Ecto neural progenitor cell (in vitro differentiated cells): ENCODE data around the gene AP1AR.
"Not testable (repeated sequence)": the region's sequence is repeated elsewhere in the genome, so short reads cannot be mapped to it uniquely, and the experiment has no call there.

Experiments used
- DNase-seq: peaks from one replicate; pipeline ENCODE4 v3.0.0-alpha.2; 2018; ENCODE audit warnings: low spot score

AP1AR gene, protein sequence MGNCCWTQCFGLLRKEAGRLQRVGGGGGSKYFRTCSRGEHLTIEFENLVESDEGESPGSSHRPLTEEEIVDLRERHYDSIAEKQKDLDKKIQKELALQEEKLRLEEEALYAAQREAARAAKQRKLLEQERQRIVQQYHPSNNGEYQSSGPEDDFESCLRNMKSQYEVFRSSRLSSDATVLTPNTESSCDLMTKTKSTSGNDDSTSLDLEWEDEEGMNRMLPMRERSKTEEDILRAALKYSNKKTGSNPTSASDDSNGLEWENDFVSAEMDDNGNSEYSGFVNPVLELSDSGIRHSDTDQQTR

GRCh38 chr4:112231779-112232713 lies at the start of gene AP1AR:
Gene AP1AR, plus strand, starts transcription at chr4:112231787. Its CDS starts 305 bp downstream, at chr4:112232092.
- DNase-seq, result peak; percentile 95

DNA sequence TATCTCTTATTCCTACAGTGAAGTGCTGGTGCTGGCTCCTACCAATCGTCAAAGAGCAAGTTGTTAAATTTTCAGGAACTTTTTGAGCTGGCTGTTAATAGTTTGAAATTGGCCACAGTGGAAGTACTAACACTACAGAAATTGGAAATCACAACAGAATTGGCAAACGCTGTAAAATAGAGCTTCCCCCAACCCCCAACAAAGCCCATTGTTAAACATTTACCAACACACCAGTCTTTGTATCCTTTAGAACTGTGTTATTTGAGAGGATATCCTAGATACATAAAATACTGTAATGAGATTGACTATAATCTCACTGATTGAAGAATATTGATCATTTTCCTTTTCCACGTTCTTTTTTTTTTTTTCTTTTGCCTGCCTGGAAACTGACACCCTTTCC lies 49.0 kb upstream of the AP1AR start:
- no peak for DNase-seq

GRCh38 chr4:112183252-112183651 lies 48.3 kb upstream of the AP1AR start:
- no peak for DNase-seq

- DNase-seq, result no peak
These were observed 47.1 kb upstream of the AP1AR start for GRCh38 chr4:112184438-112184837.

DNA sequence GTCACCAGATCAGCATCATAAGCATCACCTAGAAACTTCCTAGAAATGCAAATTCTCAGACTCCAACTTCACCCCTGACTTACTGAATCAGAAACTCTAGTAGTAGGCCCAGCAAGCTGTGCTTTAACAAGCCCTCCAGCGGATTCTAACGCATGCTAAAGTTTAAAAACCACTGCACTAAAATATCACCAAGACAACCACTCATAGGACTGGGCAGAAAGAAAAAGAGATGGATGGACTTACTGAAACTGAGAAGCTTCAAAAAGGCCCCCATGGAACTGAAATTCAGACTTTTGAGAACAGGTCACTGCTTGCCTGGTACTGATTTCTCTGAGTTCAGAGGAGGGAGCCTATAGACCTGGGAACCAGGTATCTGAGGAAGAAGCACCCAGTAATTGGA lies 46.3 kb upstream of the AP1AR start:
- DNase-seq, result no peak

DNA sequence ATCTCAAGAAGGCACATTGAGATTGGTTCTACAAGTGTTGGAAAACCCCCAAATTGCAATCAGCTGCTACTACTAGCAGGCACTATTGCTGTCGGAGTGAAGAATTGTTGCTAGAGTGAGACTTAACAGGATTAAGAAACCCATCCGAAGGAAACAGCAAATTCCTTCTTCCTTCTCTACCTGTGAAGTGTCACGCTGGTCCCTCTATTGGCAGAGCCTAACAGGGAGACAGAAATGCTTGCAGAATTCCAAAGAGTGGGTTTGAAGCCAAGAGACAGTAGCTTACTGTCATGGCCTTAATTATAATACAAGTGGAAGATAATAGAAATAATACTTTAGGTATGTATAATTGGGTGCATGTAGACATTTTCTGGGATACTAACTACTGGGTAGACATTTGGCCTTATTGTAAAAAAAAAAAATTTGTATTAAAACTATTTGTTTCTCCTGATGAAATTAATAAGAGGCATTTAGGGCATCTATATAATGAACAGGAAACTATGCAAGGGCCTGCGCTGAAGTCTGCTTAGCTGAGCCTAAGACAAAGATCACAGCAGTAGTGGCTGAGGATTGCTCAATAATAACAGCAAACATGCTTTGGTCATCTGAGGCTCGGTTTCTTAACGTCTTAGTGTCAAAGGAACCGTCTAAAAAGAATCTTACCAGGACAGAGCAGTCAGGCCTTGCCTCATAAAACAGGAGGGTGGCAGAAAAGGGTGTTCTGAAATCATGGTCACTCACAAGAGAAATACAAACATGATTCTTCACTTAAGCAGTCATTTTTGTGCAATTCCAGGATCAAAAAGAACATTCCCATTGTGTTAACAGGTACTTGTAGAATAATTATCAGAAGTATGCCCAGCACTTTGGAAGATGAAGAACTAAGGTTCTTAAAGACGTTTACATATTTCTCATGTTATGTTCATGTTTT lies 45.6 kb upstream of the AP1AR start:
- DNase-seq, result no peak

DNA sequence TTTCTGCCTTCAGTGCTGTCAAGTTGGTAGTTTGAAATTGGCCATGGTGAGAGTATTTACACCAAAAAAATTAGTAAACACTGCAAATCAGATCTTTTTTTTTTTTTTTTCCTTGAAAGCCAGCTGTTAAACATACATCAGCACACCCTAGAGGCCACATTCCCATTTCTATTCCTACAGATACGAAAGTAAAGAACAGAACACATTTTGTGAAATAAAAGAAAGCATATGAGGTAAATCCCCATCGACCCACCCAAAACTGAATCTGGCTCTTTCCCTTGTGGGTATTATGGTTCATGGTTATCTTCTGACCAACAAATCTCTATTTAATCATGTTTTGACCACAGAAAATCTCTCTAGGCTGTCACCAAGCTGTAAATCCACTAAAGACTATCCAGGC lies 41.8 kb upstream of the AP1AR start:
- DNase-seq, result no peak

- no peak for DNase-seq
These were observed 40.9 kb upstream of the AP1AR start for GRCh38 chr4:112190684-112191083.

DNA sequence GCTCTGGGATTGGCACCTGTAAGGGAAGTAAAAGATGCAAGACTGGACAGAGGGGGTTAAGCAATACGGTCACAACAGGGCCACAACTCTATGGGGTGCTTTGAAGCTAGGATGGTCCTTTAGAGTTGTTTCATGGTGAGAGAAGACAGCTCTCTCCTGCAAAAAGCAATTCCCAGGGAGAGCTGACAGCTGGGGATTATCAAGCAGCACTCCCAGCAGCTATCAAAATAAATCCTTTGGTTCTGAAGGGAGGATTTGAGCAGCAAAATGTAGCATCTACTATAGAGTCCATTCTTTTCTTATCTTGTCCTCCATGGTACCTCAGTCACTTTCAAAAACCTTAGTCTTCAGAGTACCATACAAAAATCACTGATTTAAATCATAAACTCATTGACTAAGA lies 35.1 kb upstream of the AP1AR start:
- DNase-seq, result no peak

GRCh38 chr4:112199041-112199440 lies 32.5 kb upstream of the AP1AR start:
- DNase-seq, result no peak

DNA sequence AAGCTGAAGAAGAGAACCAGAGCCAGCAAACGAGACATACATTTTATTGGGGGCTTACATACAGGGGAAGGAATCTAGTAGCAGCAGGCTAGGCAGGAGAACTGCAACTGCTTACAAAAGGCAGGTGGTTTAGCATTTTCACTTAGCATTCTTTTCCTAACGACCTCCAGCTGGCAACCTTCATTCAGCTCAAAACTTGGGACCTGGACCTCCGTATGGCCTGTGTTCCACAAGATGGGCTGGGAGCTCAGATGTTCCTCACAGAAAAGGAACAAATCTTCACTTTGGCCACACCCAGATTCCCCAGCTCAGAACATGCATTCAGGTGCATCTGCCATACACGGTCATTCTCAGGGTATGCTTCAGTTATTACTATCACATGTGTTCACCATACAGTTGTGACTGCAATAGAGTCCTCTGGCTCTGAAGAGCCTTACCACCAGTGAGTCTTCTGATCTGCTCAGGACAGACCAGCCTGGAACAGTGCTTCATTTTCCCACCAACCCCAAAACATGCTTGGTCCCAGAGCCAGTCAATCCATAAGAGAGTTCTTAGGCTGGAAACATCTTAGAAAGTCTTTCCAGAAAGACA lies 29.6 kb upstream of the AP1AR start:
- no peak for DNase-seq

- DNase-seq, result no peak
These were observed 28.0 kb upstream of the AP1AR start for GRCh38 chr4:112203593-112203992.

GRCh38 chr4:112206431-112206830 lies 25.2 kb upstream of the AP1AR start:
- no peak for DNase-seq

GRCh38 chr4:112208137-112209095 lies 23.2 kb upstream of the AP1AR start:
- not testable (repeated sequence) for DNase-seq

- DNase-seq, result no peak
These were observed 20.8 kb upstream of the AP1AR start for GRCh38 chr4:112210777-112211176.

GRCh38 chr4:112213091-112213490 lies 18.5 kb upstream of the AP1AR start:
- DNase-seq, result no peak

DNA sequence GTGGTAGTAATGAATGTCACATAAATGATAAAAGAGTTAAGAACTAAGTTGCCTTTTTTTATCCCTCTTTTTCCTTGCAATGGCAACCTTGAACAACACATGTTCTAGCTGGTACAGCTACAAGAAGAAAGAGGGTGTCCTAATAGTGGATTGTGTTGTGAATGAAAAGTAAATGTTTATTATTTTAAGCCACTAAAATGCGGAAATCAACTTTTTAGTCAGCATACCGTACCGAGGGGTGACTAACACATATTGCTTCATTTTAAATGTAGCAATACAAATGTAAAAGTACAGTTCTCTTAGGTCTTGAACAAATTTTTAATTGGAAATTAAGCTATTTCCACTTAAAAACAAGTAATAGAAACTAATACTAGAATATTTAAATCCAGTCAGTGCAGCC lies 17.7 kb upstream of the AP1AR start:
- no peak for DNase-seq

GRCh38 chr4:112214390-112215264 lies 17.0 kb upstream of the AP1AR start:
- no peak for DNase-seq

- no peak for DNase-seq
These were observed 11.7 kb upstream of the AP1AR start for GRCh38 chr4:112219826-112220366.
